22Rv1 (cell line): ENCODE data around the gene TBC1D26.
"Not testable (repeated sequence)": the region's sequence is repeated elsewhere in the genome, so short reads cannot be mapped to it uniquely, and the experiment has no call there.

Experiments used
- CTCF ChIP-seq: fragments of 450-650 bp; IDR thresholded peaks from 2 replicates; pipeline ENCODE4 v1.5.1; 2017; ENCODE audit warnings: mild to moderate bottlenecking
- ZFX ChIP-seq: fragments of 450-650 bp; IDR thresholded peaks from 2 replicates; pipeline ENCODE4 v1.6.1; 2017; ENCODE audit warnings: antibody characterized with exemption, borderline replicate concordance

- TF ChIP-seq CTCF, ZFX: not testable (repeated sequence)
Measured at GRCh38 chr17:15749403-15749802, 17.3 kb downstream of the TBC1D26 start.
